HEK293T (cell line): ENCODE measurements around the gene PAM.

Source experiments
- CTCF ChIA-PET: fragments of 350-600 bp; formaldehyde crosslinking; extraction: SDS; loops from one replicate; lab custom pipeline; 2021; ENCODE audit warnings: antibody characterized with exemption, inconsistent platforms; lab: Yijun Ruan, JAX
- POLR2A ChIA-PET: fragments of 350-600 bp; formaldehyde crosslinking; extraction: SDS; loops from one replicate; lab custom pipeline; 2020; ENCODE audit warnings: antibody characterized with exemption, inconsistent platforms; lab: Yijun Ruan, JAX
- DNase-seq: peaks from one replicate; pipeline ENCODE4 v3.0.0; 2012; ENCODE audit warnings: mixed read lengths; ENCODE audit errors: extremely low spot score
- ARNT ChIP-seq: fragments of 450-650 bp; IDR thresholded peaks from 2 replicates; pipeline ENCODE4 v1.6.1; 2017; ENCODE audit warnings: mild to moderate bottlenecking
- BHLHE40 ChIP-seq: fragments of 450-650 bp; IDR thresholded peaks from 2 replicates; pipeline ENCODE4 v1.6.1; 2016; ENCODE audit warnings: mild to moderate bottlenecking, moderate library complexity, borderline replicate concordance
- CTBP1 ChIP-seq: fragments of 450-650 bp; IDR thresholded peaks from 2 replicates; pipeline ENCODE4 v1.6.1; 2016; ENCODE audit warnings: borderline replicate concordance
- ELF4 ChIP-seq: fragments of 450-650 bp; IDR thresholded peaks from 2 replicates; pipeline ENCODE4 v1.6.1; 2017; ENCODE audit warnings: antibody characterized with exemption
- FOXA1 ChIP-seq: fragments of 450-650 bp; IDR thresholded peaks from 2 replicates; pipeline ENCODE4 v1.6.1; 2016; ENCODE audit warnings: mild to moderate bottlenecking
- FOXK2 ChIP-seq: fragments of 450-650 bp; IDR thresholded peaks from 2 replicates; pipeline ENCODE4 v1.6.1; 2016; ENCODE audit warnings: mild to moderate bottlenecking
- FOXM1 ChIP-seq: fragments of 450-650 bp; IDR thresholded peaks from 2 replicates; pipeline ENCODE4 v1.6.1; 2017; ENCODE audit warnings: mild to moderate bottlenecking, borderline replicate concordance
- HDGF ChIP-seq: fragments of 450-650 bp; IDR thresholded peaks from 2 replicates; pipeline ENCODE4 v1.6.1; 2017; ENCODE audit warnings: antibody characterized with exemption, borderline replicate concordance
- L3MBTL2 ChIP-seq: fragments of 450-650 bp; conservative IDR thresholded peaks from 2 replicates; pipeline ENCODE4 v1.6.1; 2016; ENCODE audit warnings: mild to moderate bottlenecking
- LEF1 ChIP-seq: fragments of 450-650 bp; IDR thresholded peaks from 2 replicates; pipeline ENCODE4 v1.6.1; 2017; ENCODE audit warnings: mild to moderate bottlenecking, borderline replicate concordance
- NFRKB ChIP-seq: fragments of 450-650 bp; IDR thresholded peaks from 2 replicates; pipeline ENCODE4 v1.6.1; 2016; ENCODE audit warnings: mild to moderate bottlenecking, moderate library complexity
- SP1 ChIP-seq: fragments of 450-650 bp; IDR thresholded peaks from 2 replicates; pipeline ENCODE4 v1.6.1; 2017
- SUZ12 ChIP-seq: fragments of 450-650 bp; IDR thresholded peaks from 2 replicates; pipeline ENCODE4 v1.6.1; 2016; ENCODE audit warnings: mild to moderate bottlenecking
- TARDBP ChIP-seq: fragments of 450-650 bp; IDR thresholded peaks from 2 replicates; pipeline ENCODE4 v1.6.1; 2016
- ZNF384 ChIP-seq: fragments of 450-650 bp; IDR thresholded peaks from 2 replicates; pipeline ENCODE4 v1.6.1; 2016
- TF ChIP-seq, protein P1 (sequence below): fragments of 450-650 bp; IDR thresholded peaks from 2 replicates; pipeline ENCODE4 v1.6.1; 2016

PAM gene

DNA sequence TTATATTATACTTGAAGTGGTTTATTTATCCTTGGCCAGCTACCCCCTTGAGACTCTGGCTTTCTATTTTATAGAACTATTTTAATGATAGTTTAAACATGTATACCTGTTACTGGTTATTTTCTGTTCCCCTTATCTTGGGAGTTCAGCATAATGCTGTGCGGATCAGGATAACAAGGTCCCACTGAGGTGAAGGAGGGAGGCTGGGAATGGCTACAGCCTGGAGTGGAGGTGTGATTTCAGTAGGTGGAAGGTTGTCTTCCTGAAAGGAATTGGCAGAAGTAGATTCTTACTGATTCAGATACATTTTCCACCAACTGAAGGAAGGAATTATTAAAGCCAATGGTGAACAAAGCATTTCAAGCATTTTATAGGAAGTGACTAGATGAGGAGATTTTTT is 38.9 kb downstream of the PAM start:
- no peak for DNase-seq
- ChIA-PET CTCF (interaction anchor here (0.9 kb wide), 1 partner anchor 14 kb away, joined by 4 read pairs; no protein-coding TSS in a partner anchor), POLR2A (no interaction called here)
- TF ChIP-seq L3MBTL2 (no peak), NFRKB (no peak), SP1 (no peak), TARDBP (no peak), ELF4 (no peak), SUZ12 (no peak), HDGF (no peak), BHLHE40 (no peak), FOXA1 (no peak), LEF1 (no peak), ZNF384 (no peak), ARNT (no peak), FOXM1 (no peak)
- TF ChIP-seq, protein P1, sequence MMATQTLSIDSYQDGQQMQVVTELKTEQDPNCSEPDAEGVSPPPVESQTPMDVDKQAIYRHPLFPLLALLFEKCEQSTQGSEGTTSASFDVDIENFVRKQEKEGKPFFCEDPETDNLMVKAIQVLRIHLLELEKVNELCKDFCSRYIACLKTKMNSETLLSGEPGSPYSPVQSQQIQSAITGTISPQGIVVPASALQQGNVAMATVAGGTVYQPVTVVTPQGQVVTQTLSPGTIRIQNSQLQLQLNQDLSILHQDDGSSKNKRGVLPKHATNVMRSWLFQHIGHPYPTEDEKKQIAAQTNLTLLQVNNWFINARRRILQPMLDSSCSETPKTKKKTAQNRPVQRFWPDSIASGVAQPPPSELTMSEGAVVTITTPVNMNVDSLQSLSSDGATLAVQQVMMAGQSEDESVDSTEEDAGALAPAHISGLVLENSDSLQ = no peak

DNA sequence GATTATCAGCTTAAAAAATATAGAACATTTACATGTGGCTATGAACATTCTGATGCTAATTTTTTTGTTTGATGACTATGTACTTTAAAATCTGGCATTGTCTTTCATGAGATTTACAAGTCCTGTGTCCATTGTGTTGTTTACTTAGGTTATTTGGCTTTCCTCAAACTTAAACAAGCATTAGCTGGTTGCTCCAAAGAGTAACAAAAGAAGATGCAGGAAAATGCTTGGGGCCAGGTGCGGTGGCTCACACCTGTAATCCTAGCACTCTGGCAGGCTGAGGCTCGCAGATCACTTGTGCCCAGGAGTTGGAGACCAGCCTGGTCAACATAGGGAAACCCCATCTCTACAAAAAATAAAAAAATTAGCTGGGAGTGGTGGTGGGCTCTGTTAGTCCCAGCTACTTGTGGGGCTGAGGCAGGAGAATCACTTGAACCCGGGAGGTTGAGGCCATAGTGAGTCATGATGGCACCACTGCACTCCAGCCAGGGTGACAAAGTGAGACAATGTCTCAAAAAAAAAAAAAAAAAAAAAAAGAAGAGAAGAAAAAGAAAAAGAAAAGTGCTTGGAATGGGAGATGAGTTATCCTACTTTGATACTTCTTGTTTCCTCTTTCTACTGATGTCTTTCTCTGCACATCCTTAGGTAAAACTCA is 39.7 kb downstream of the PAM start:
- POLR2A ChIA-PET = interaction anchor here (1.5 kb wide), 1 partner anchor 38 kb away, joined by 3 read pairs; no protein-coding TSS in a partner anchor
- no peak for TF ChIP-seq FOXK2
- no peak for TF ChIP-seq TARDBP
- TF ChIP-seq SUZ12 = no peak
- TF ChIP-seq ELF4 = no peak
- no peak for TF ChIP-seq FOXM1
- no peak for TF ChIP-seq SP1
- no peak for TF ChIP-seq ZNF384
- no peak for TF ChIP-seq FOXA1
- TF ChIP-seq HDGF = no peak
- TF ChIP-seq BHLHE40 = no peak
- TF ChIP-seq ARNT = no peak
- TF ChIP-seq, protein P1 = no peak
- no peak for TF ChIP-seq CTBP1
- TF ChIP-seq LEF1 = no peak
- TF ChIP-seq NFRKB = no peak
- no peak for DNase-seq
- CTCF ChIA-PET = no interaction called here

DNA sequence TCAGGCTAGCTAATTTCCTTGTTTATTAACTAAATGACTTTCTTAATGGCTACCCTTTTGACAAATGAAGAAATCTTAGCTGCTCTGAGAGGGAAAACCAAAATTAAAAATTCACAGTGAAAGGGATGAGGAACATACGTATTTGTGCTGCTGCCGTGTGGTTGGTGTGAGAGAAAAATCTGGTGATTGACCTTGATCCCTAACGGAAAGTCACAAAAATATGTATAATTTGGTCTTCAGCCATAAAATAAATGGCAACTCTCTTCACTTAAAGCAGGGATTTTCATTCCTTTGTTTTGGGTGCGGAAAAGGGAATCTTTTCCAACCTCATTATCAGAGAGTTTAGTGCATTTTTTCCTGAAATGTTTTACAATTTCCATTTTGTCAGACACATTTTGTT is 40.4 kb downstream of the PAM start:
- TF ChIP-seq NFRKB = no peak
- TF ChIP-seq SUZ12 = no peak
- TF ChIP-seq ZNF384 = no peak
- ChIA-PET POLR2A (interaction anchor here (1.5 kb wide), 1 partner anchor 39 kb away, joined by 3 read pairs; no protein-coding TSS in a partner anchor), CTCF (no interaction called here)
- no peak for DNase-seq

DNA sequence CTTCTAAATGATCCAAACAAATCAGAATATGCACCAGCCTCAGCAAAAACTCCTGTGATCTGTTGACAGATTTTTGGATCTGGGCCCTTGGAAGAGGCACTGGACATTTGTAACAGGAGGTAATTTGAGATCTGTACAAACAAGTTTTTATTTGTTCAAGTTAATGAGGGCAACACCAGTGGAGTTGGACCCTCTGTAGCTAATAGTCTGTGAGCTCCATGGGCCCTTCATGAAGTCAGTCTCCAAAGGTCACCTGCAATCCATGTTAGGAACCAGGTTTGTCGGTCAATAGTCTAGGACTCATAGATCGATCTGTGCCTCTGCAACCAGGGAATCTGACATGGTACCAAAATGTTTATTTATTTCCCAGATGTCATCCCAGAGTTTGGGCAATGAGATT is 40.9 kb downstream of the PAM start:
- POLR2A ChIA-PET = interaction anchor here (1.5 kb wide), 1 partner anchor 40 kb away, joined by 3 read pairs; no protein-coding TSS in a partner anchor
- DNase-seq = no peak
- TF ChIP-seq, protein P1 = no peak
- TF ChIP-seq ZNF384 = no peak
- TF ChIP-seq LEF1 = no peak
- no peak for TF ChIP-seq HDGF
- CTCF ChIA-PET = no interaction called here

DNA sequence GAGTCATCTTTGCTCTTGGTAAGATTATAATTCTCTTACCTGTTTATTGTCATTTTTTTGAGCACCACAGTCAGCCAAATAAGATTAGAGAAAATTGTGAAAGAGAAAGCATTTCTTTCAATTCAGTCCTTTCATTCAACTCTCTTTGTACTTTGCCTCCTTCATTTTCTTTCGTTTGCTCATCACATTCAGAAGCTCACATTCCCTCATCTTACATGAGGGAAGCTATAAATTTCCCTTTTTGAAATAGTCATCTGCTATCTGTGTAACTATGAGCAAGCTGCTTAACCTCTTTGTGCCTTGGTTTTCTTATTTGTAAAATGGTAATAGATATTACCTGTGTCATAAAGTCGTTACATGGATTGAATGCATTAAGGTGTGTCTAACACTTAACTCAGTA is 41.4 kb downstream of the PAM start:
- ChIA-PET POLR2A (no interaction called here), CTCF (no interaction called here)
- DNase-seq = no peak
- no peak for TF ChIP-seq ELF4
- no peak for TF ChIP-seq TARDBP
- TF ChIP-seq FOXK2 = no peak
- no peak for TF ChIP-seq CTBP1

DNA sequence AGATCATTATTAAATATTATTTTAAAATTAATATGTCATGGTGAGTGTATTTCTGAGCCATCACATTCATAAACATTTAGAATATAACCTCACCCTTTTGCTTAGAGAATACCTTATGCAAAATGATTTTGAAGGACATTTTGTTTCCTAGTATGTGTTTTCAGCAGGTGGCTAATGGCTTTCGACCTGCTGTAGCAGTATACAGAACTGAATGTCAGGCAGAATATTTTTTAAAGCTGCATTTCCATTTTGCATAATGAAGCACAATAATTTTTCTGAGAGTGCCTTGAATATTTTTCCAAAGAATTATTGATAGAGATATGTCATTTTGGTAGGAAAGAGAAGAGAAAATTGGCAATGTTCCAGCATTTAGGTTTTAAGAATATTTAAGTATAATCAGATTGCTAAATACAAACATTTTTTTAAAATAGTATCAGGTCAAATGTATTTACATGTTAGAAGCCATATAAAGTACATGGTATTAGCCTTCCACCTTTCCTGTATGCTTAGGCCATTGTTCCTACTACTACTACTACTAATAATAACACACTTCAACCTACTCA is 42.3 kb downstream of the PAM start:
- ChIA-PET CTCF (interaction anchor here (1.1 kb wide), 1 partner anchor 43 kb away, joined by 3 read pairs; no protein-coding TSS in a partner anchor), POLR2A (no interaction called here)
- no peak for DNase-seq
- TF ChIP-seq CTBP1 = no peak
- TF ChIP-seq ZNF384 = no peak
- no peak for TF ChIP-seq ARNT
- no peak for TF ChIP-seq TARDBP
- no peak for TF ChIP-seq L3MBTL2
